ENCODE results near the gene GRPEL1. TPM values are rescaled to one million over a fixed set of nuclear protein-coding genes. Genes with fewer than 3 reads are reported as not detected.

Gene GRPEL1
- 10 to 100 TPM; 18.5 to 25.5 TPM for total RNA-seq
- polyA plus RNA-seq (2013, experiment 1 of 2), result 16.3 TPM
- 14.6 TPM for polyA plus RNA-seq (2013, experiment 2 of 2)
- long read RNA-seq, experiment 1, transcript GRPEL1-201 (4 exons, 2,775 nt), result major isoform, 7 of 14 reads
- long read RNA-seq, experiment 1, partial matches to known transcripts, result 1 of 14 reads
- long read RNA-seq, experiment 1, other reads (novel, unspliced or antisense), result 5 of 14 reads
- long read RNA-seq, experiment 2, transcript GRPEL1-201 (4 exons, 2,775 nt), result major isoform, 50 of 53 reads
- long read RNA-seq, experiment 2, partial matches to known transcripts, result 1 of 53 reads
- long read RNA-seq, experiment 2, other reads (novel, unspliced or antisense), result 1 of 53 reads
- long read RNA-seq, experiment 3, transcript GRPEL1-201 (4 exons, 2,775 nt), result major isoform, 106 of 111 reads
- long read RNA-seq, experiment 3, partial matches to known transcripts, result 1 of 111 reads
- long read RNA-seq, experiment 3, other reads (novel, unspliced or antisense), result 4 of 111 reads
- long read RNA-seq, experiment 4, transcript GRPEL1-201 (4 exons, 2,775 nt), result major isoform, 119 of 162 reads
- long read RNA-seq, experiment 4, partial matches to known transcripts, result 1 of 162 reads
- long read RNA-seq, experiment 4, other reads (novel, unspliced or antisense), result 42 of 162 reads

DNA sequence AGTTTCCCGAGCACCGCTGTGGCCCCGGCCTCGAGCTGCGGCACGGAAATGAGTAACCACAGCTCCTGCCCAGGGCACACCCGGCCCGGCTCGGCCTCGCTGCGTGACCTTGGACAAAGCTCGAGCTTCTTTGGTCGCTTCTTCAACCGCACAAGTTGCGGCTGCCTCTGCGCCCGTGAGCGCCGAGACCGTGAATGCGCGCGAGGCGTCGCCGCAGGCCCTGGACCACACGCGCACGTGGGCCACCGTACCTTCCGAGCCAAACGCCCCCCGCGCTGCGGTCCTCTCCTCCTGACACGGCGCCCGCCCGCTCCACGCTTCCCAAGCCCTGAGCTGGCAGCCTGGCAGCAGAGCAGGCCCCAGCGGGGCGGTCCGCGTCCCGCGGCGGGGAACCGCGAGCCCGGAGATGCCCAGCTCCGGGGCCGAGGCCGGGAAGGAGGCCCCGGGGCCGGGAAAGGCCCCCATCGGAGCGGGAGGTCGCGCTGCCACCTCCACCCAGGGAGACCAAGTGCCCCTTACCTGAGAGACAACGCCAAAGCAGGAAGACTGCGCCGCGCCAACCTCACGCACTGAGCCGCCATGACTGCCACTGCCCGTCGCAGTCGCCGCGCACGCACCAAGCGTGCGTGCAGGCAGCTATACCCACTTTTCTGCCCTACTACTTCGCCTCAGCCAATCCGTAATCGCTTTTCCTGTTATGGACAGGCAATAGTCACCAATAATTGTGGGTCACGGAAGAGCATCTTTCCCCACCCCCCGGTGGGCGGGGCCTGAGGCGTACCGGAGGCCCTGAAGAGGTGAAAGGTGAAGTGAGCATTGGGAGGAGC is at the start of gene GRPEL1:
GRPEL1 (minus strand) TSS at position 613 of the 827 bp plus-strand sequence; CDS start at position 581, 32 bp downstream.
- Mint-ChIP-seq H3K9me3 (no peaks in the 10 kb centered on the region), H3K36me3 (ENCODE audit: low read depth) (peaks cover 22% of the 10 kb centered on the region), H3K4me3 (peak within 1 kb of the TSS; percentile 71), H3K27ac (peak within 1 kb of the TSS; percentile 74), H3K4me1 (peaks cover 8% of the 10 kb centered on the region), H3K27me3 (ENCODE audit: insufficient read depth) (peaks cover 25% of the 10 kb centered on the region)
- Histone ChIP-seq H3K4me3 (ENCODE audit: low read length) (peak within 1 kb of the TSS; percentile 91), H3K4me1 (ENCODE audit: control insufficient read depth, insufficient read depth, low read length) (no peaks in the 10 kb centered on the region), H3K36me3 (ENCODE audit: control insufficient read depth, insufficient read depth, low read length) (peaks cover 25% of the 10 kb centered on the region), H3K9me3 (ENCODE audit: control insufficient read depth, low read length) (no peaks in the 10 kb centered on the region), H3K27ac (ENCODE audit: low read depth, low read length) (peak within 1 kb of the TSS; percentile 32), H3K9ac (ENCODE audit: extremely low read depth, low read length, poor library complexity, severe bottlenecking) (peak within 1 kb of the TSS; percentile 55), H3K27me3 (ENCODE audit: control insufficient read depth, insufficient read depth, low read length, poor library complexity, severe bottlenecking) (peaks cover 22% of the 10 kb centered on the region)
- WGBS, 2 experiments (ENCODE audit: insufficient coverage in 1 of 2, insufficient read length in 1 of 2), result 0% methylated on average over 60 to 81 of the region's 81 CpGs
- TF ChIP-seq, protein P1, sequence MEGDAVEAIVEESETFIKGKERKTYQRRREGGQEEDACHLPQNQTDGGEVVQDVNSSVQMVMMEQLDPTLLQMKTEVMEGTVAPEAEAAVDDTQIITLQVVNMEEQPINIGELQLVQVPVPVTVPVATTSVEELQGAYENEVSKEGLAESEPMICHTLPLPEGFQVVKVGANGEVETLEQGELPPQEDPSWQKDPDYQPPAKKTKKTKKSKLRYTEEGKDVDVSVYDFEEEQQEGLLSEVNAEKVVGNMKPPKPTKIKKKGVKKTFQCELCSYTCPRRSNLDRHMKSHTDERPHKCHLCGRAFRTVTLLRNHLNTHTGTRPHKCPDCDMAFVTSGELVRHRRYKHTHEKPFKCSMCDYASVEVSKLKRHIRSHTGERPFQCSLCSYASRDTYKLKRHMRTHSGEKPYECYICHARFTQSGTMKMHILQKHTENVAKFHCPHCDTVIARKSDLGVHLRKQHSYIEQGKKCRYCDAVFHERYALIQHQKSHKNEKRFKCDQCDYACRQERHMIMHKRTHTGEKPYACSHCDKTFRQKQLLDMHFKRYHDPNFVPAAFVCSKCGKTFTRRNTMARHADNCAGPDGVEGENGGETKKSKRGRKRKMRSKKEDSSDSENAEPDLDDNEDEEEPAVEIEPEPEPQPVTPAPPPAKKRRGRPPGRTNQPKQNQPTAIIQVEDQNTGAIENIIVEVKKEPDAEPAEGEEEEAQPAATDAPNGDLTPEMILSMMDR (conservative IDR thresholded peaks at IDR 0.05), result no peak
- DNase-seq, result peak; percentile 100

- H3K4me3 Mint-ChIP-seq, result no peak overlapping the region
- TF ChIP-seq, protein P1 (conservative IDR thresholded peaks at IDR 0.05), result no peak
- Histone ChIP-seq H3K9me3 (ENCODE audit: control insufficient read depth, low read length) (no peaks in the 10 kb centered on the region), H3K9ac (ENCODE audit: extremely low read depth, low read length, poor library complexity, severe bottlenecking) (no peak overlapping the region), H3K27ac (ENCODE audit: low read depth, low read length) (no peak overlapping the region), H3K4me1 (ENCODE audit: control insufficient read depth, insufficient read depth, low read length) (no peaks in the 10 kb centered on the region), H3K4me3 (ENCODE audit: low read length) (no peak overlapping the region), H3K27me3 (ENCODE audit: control insufficient read depth, insufficient read depth, low read length, poor library complexity, severe bottlenecking) (peaks cover 12% of the 10 kb centered on the region), H3K36me3 (ENCODE audit: control insufficient read depth, insufficient read depth, low read length) (no peaks in the 10 kb centered on the region)
- no peaks in the 10 kb centered on the region for H3K36me3 Mint-ChIP-seq (ENCODE audit: low read depth)
- WGBS, 2 experiments (ENCODE audit: insufficient coverage in 1 of 2, insufficient read length in 1 of 2), result 87 to 91% methylated on average over 6 of the region's 6 CpGs
- no peak overlapping the region for H3K27ac Mint-ChIP-seq
- H3K9me3 Mint-ChIP-seq, result no peaks in the 10 kb centered on the region
- H3K4me1 Mint-ChIP-seq, result no peaks in the 10 kb centered on the region
- no peak for DNase-seq
- H3K27me3 Mint-ChIP-seq (ENCODE audit: insufficient read depth), result peaks cover 22% of the 10 kb centered on the region
These were observed 48.8 kb upstream of the GRPEL1 start for GRCh38 chr4:7116705-7117104.

All from endodermal cell (in vitro differentiated cells).